A673 (cell line): Measurements from ENCODE around the gene ITSN1. TPM values are rescaled to one million over a fixed set of nuclear protein-coding genes. Genes with fewer than 3 reads are reported as not detected.

ENCODE experiments used
- BruUV-seq: library from RNA; stranded (reverse); fragments of 400-500 nt; replicated peaks from 2 replicates; lab custom pipeline; 2021; lab: Mats Ljungman, UMichigan
- CTCF ChIA-PET: fragments of 300-600 bp; sonication (Branson Sonifier 250); formaldehyde crosslinking; loops from one replicate; lab custom pipeline; 2022; ENCODE audit warnings: antibody characterized with exemption; lab: Charles Lee
- POLR2A ChIA-PET: fragments of 300-600 bp; sonication (Branson Sonifier 250); formaldehyde crosslinking; loops from one replicate; lab custom pipeline; 2022; ENCODE audit warnings: antibody characterized with exemption; ENCODE audit not compliant: low non-redundant PET; lab: Charles Lee
- DNase-seq: peaks from one replicate; pipeline ENCODE4 v3.0.0-alpha.2; 2015; ENCODE audit warnings: low spot score
- H3K27ac ChIP-seq: fragments of 200-600 bp; sonication (generic); 2 replicates; pipeline ENCODE4 v1.5.1; 2016; ENCODE audit warnings: mixed run types, low read depth, mild to moderate bottlenecking, mixed read lengths, antibody characterized with exemption, low read length; ENCODE audit not compliant: poor library complexity, severe bottlenecking
- H3K27me3 ChIP-seq: fragments of 200-600 bp; sonication (generic); replicated peaks from 2 replicates; pipeline ENCODE4 v1.6.1; 2017; ENCODE audit warnings: mixed run types, low read depth, mild to moderate bottlenecking, mixed read lengths, antibody characterized with exemption, low read length; ENCODE audit not compliant: insufficient read depth, poor library complexity
- H3K36me3 ChIP-seq: fragments of 200-600 bp; sonication (generic); 2 replicates; pipeline ENCODE4 v1.6.1; 2016; ENCODE audit warnings: mixed run types, mild to moderate bottlenecking, mixed read lengths, antibody characterized with exemption, low read length; ENCODE audit not compliant: insufficient read depth, poor library complexity, severe bottlenecking
- H3K4me1 ChIP-seq: fragments of 200-600 bp; sonication (generic); 2 replicates; pipeline ENCODE4 v1.6.1; 2017; ENCODE audit warnings: mixed run types, mild to moderate bottlenecking, mixed read lengths, antibody characterized with exemption, low read length; ENCODE audit not compliant: insufficient read depth, poor library complexity, severe bottlenecking
- H3K4me3 ChIP-seq: fragments of 200-600 bp; sonication (generic); 2 replicates; pipeline ENCODE4 v1.5.1; 2016; ENCODE audit warnings: low read depth, mixed run types, mild to moderate bottlenecking, mixed read lengths, low read length; ENCODE audit not compliant: poor library complexity, severe bottlenecking
- H3K9me3 ChIP-seq: fragments of 200-600 bp; sonication (generic); 2 replicates; pipeline ENCODE4 v1.6.1; 2016; ENCODE audit warnings: mixed run types, low read depth, mild to moderate bottlenecking, mixed read lengths, antibody characterized with exemption, low read length; ENCODE audit not compliant: poor library complexity, severe bottlenecking
- EZH2 ChIP-seq: fragments of 200-600 bp; sonication (generic); IDR thresholded peaks from 2 replicates; pipeline ENCODE4 v1.6.1; 2017; ENCODE audit warnings: borderline replicate concordance, low read depth, mild to moderate bottlenecking, mixed read lengths, antibody characterized with exemption, low read length; ENCODE audit not compliant: poor library complexity, severe bottlenecking
- intact Hi-C: fragments of 100-400 bp; cut with micrococcal nuclease; formaldehyde crosslinking; loops from one replicate; pipeline ENCODE4 v1.10.0; 2022; ENCODE audit not compliant: unreplicated experiment
- total RNA-seq: library from RNA; stranded (reverse); gene quantifications from 2 replicates; pipeline ENCODE4 v1.2.3, GENCODE V29; 2021
- TF ChIP-seq, protein P1 (sequence below): fragments of 300-800, 200-600 bp; sonication (generic); conservative IDR thresholded peaks from 2 replicates; pipeline ENCODE4 v1.5.1; 2017; ENCODE audit warnings: low read depth, mild to moderate bottlenecking, antibody characterized with exemption, low read length, moderate library complexity, mixed read lengths

ITSN1 gene
- total RNA-seq, 1 experiment from 2014 or later: 54.2 TPM

DNA sequence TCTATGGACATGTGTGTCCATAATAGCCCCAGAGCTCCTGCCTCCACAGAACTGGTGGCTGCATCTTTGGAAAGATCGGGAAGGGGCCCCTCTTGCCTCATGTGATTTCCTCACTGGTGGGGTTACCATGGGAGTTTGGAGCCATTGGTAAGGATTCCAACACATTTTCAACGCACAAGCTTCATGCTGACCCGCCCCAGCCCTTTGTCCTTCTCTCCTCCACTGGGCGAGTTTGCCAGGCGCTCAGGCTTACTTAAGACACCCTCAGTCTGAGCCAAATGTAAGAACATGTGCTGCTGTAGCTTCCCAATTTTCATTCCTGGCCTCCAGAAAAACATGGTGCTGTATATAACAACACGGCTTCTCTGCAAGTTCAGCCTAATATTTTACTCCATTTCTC lies 200.9 kb downstream of the ITSN1 start:
- no peak overlapping the region for H3K4me3 ChIP-seq
- POLR2A ChIA-PET: no interaction called here
- TF ChIP-seq, protein P1, sequence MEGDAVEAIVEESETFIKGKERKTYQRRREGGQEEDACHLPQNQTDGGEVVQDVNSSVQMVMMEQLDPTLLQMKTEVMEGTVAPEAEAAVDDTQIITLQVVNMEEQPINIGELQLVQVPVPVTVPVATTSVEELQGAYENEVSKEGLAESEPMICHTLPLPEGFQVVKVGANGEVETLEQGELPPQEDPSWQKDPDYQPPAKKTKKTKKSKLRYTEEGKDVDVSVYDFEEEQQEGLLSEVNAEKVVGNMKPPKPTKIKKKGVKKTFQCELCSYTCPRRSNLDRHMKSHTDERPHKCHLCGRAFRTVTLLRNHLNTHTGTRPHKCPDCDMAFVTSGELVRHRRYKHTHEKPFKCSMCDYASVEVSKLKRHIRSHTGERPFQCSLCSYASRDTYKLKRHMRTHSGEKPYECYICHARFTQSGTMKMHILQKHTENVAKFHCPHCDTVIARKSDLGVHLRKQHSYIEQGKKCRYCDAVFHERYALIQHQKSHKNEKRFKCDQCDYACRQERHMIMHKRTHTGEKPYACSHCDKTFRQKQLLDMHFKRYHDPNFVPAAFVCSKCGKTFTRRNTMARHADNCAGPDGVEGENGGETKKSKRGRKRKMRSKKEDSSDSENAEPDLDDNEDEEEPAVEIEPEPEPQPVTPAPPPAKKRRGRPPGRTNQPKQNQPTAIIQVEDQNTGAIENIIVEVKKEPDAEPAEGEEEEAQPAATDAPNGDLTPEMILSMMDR: no peak
- H3K36me3 ChIP-seq: no peaks in the 10 kb centered on the region
- no peak overlapping the region for H3K27ac ChIP-seq
- DNase-seq: no peak
- BruUV-seq: no TSS peak
- intact Hi-C loops: no loop called here
- CTCF ChIA-PET: no interaction called here
- H3K27me3 ChIP-seq: no peaks in the 10 kb centered on the region
- H3K4me1 ChIP-seq: no peaks in the 10 kb centered on the region
- no peaks in the 10 kb centered on the region for H3K9me3 ChIP-seq

DNA sequence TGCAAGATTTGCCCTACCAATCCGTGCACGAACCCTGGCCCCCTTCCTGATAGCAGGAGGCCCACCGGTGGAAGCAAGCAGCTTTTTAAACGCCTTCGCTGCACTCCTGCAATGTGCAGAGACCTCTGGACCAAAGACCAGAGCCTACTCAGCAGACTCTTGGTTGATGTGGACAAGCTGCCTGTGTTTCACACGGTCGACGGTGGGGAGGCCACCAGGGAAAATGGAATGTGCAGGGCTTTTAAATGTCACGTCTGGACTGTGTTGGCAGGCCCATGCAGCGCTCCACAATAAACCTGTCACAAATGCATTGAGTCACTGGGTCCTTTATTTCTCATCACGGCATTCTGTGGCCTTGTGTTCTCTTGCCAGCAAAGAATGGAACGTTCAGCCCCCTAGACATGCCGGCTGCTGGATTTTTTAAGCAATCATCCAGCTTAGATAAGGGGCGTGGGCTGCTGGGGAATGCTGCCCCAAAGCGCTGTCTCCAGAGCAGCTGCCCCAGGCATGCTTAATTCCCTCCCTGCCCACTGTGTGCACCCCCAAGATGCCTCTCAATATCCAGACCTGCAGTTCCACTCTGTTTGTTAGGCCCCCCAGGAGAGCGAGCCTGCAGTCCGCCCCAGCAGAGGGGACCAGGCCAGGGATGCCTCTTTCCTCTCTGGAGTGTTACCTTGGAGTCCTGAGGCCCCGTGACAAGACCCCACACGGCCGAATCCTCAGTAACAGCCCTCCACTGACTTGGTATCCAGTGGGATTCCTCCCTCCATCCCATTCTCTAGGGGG lies 202.0 kb downstream of the ITSN1 start:
- H3K27ac ChIP-seq: no peak overlapping the region
- H3K36me3 ChIP-seq: no peaks in the 10 kb centered on the region
- no peaks in the 10 kb centered on the region for H3K4me1 ChIP-seq
- POLR2A ChIA-PET: no interaction called here
- H3K9me3 ChIP-seq: no peaks in the 10 kb centered on the region
- no peak for DNase-seq
- CTCF ChIA-PET: no interaction called here
- H3K4me3 ChIP-seq: no peak overlapping the region
- intact Hi-C loops: no loop called here
- BruUV-seq: no TSS peak
- TF ChIP-seq EZH2: no peak
- TF ChIP-seq, protein P1: no peak
- no peaks in the 10 kb centered on the region for H3K27me3 ChIP-seq

DNA sequence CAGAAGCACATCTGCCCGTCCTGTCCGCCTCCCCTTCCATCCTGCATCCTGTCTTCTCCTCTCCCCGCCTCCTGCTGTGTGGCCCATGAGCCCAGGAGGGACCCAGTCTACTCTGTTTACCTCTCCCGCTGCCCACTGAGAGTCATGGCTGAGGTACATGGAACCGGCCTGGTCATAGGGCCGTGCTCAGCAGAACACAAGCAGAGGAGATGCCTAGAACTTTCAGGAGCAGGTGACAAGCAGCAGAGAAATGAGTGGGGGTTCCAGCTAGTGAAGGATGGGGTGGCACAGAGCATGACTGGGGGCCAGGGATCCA lies 202.5 kb downstream of the ITSN1 start:
- CTCF ChIA-PET: no interaction called here

More for the DNA sequence above, 202.5 kb downstream of the ITSN1 start:
- no peak overlapping the region for H3K4me3 ChIP-seq
- intact Hi-C loops: no loop called here
- DNase-seq: no peak
- TF ChIP-seq, protein P1: no peak
- no peak for TF ChIP-seq EZH2
- H3K36me3 ChIP-seq: no peaks in the 10 kb centered on the region
- no peak overlapping the region for H3K27ac ChIP-seq
- no peaks in the 10 kb centered on the region for H3K4me1 ChIP-seq
- H3K27me3 ChIP-seq: no peaks in the 10 kb centered on the region
- no peaks in the 10 kb centered on the region for H3K9me3 ChIP-seq
- POLR2A ChIA-PET: no interaction called here
- no TSS peak for BruUV-seq
